Measurements from ENCODE around the gene CCS.
A peak's percentile ranks its signal among the peaks of the same experiment; 100 is the strongest.
"Not testable (repeated sequence)": the region's sequence is repeated elsewhere in the genome, so short reads cannot be mapped to it uniquely, and the experiment has no call there.

CCS gene

DNA sequence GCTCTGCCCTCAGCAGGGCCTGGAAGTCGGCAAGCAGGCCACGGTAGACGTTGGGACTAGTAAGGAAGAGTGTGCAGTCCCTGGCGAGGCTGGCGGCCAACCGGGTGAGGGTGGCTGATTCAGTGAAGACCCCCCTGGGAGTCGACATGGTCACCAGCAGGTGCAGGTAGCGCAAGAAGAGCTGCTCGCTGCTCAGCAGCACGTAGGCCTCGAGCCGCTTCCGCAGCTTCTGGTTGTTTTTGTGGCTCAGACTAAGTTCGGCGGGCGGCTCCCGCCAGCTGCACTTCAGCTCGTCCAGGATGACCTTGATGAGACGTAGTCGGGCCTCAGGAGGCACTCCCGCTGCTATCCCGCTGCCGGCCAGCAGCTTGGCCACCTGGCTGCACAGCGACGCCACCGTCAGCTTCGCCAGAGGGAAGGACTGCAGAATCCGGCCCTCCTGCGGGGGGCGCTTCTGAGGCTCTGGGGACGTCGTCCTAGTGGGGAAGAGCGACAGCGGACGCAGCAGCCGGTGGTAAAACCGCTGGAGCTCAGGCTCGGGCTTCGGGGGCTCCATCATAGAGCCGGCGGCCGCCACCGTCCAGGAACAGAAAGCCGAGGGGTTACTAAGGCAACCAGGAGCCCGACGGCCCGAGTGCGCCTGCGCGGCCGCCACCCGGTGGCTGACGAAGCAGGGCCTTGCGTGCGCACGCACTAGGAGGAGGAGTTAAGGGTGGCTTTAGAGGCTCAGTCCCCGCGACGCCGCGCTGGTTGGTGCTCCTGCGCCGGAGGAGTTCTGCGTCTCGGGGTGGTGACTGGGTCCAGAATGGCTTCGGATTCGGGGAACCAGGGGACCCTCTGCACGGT, at the start of gene CCS, which contains the start of gene CCDC87:
Gene CCS (plus strand): TSS at position 729 of the 846 bp plus-strand sequence. CDS start 77 bp downstream, at position 806.
Gene CCDC87 (minus strand): TSS at position 607 of the 846 bp plus-strand sequence. CDS start 48 bp downstream, at position 559.
- peak; percentile 91 to 93 for DNase-seq

DNA sequence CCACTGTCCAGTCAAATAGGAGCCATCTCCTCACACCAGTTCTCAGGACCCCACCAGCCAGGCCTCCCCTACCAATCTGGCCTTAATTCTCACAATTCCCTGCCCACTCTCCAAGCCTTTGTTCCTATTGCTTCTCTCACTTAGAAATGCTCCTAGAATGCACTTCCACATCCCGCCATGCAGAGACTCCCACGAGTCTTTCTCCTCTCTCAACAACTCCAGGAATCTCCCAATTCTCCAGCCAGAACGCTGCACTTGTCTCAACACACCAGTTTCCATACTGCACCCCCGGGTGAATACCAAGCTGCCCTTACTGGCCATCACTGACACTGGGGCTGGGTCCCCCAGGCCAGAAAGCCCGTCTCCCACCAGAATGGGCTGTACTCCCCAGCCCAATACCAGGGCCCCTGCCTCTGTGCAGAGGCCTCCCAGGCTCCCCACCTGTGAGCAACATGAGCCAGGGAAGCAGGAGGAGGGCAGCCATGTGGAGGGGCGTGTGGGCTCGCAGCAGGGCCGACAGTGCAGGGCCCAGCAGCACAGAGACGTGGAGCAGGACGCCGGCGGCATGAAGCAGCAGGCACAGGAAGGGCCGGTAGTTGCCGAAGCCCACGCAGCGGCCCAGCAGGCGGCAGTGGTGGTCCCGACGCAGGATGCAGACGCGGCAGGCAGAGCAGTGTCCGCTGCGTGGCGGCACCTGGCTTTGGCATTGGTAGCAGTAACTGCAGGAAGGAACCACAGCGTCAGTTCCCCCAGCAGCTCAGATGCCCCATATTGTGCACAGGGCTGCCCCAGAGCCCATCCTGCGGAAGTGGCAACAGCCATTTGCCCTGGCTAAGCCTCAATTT, 49.5 kb upstream of the CCS start:
- peak in 1 of 2 donors; percentile 12 for DNase-seq

- DNase-seq: not testable (repeated sequence)
These were observed 48.0 kb upstream of the CCS start for GRCh38 chr11:66544952-66545351.

DNA sequence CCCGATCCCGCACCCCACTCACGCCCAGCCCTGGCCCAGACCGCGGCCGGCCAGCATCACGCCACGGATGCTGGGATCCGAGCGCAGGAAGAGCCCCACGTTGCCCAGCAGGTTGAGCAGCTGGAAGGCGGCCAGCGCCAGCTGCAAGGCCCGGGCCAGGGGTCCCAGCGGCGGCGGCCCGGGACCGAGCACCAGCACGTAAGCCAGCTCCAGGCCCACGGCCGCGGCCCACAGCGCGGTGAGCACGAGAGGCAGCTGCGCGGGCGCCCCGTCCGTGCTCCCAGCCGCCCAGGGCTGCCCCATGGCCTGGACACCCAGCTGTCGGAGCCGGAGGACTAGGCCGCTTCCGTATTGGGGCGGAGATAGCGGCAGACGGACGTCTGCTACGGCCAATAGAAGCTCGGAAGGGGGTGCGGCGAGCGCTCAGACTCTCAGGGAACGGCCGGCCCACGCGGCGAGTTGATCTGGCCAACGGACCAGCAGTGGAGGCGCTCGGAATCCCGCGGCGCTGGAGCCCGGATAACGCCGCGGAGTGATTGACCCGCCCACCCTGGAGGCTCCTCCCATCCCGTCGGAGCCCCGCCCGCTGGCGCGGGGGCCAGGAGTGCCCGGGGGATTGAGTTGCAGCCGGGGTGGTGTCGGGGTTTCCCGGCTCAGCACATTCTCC, 47.2 kb upstream of the CCS start, which contains the start of gene ZDHHC24:
Gene ZDHHC24 (minus strand): TSS at position 348 of the 667 bp plus-strand sequence. CDS start 45 bp downstream, at position 303.
- DNase-seq: peak; percentile 96

- DNase-seq: no peak
These were observed 46.5 kb upstream of the CCS start, which contains the start of gene ACTN3 for GRCh38 chr11:66546368-66546965. Gene ACTN3, plus strand, starts transcription at chr11:66546903. Its CDS starts 35 bp downstream, at chr11:66546938.

- DNase-seq: no peak
These were observed 45.9 kb upstream of the CCS start for GRCh38 chr11:66546966-66547661.

DNA sequence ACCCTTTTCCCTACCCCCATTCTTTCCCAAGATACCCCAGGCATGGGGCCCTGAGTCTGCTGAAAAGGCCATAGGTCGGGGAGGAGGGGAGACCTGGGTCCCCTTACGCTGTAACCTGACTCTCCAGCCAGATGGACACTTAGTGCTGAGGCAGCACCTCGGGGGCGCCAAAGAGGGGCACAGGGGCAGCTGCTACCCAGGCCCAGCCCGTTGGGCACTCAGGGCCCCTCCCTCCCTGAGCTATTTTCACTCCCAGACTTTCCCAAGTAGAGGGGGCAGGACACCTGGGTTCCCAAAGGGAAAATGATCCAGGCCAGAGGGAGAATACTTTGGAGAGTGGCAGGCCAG, 45.3 kb upstream of the CCS start:
- DNase-seq: no peak

DNA sequence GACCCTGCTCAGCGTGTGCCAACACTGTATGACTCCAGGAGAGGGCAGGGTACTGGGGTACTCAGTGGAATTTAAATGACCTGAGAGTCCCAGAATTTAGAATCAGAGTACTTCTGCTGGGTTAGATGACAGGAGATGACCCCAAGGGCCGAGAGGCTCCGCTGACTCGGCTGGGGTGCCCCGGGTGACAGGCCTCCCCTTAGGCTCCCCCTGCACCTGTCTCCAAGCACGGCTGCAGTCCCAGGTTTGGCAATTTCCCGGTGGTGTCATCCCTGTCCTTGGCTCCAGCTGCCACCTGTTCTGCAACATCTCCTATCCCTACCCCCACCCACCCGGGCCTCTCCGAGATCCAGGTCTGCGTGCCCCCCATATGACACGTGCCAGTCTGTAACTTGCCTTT, 44.9 kb upstream of the CCS start:
- no peak for DNase-seq

DNA sequence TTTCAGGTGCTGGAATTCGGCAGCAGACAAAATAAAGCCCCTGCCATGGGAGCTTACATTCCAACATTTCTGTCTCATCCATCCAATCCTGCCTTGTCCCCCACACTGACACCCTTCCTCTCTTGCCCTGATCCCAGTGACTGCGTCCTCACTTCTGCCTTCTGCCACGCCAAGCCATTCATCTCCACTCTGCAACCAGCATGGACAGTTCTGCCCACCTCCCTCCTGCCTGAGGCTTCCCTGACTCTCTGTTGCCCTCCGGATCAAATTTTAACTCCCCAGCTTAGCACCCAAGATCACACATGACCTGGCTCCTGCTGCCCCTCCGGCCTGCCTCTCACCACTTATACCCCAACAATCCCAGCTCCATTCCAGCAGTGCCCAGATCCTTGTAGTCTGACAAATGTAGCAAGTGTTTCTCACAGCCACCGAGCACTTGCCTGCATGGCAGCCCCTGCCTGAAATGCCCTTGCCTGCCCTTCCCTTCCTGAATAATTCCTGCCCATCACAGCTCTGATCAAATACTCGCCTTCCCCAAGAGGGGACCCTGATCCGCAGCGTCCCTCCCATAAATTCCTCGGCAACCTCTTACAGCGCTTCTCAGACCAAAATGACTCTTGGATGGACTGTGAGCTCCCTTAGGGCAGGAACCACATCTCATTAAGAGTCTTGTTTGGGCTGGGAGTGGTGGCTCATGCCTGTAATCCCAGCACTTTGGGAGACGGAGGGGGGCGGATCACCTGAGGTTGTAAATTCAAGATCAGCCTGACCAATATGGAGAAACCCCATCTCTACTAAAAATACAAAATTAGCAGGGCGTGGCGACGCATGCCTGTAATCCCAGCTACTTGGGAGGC, 44.0 kb upstream of the CCS start:
- DNase-seq: no peak

DNA sequence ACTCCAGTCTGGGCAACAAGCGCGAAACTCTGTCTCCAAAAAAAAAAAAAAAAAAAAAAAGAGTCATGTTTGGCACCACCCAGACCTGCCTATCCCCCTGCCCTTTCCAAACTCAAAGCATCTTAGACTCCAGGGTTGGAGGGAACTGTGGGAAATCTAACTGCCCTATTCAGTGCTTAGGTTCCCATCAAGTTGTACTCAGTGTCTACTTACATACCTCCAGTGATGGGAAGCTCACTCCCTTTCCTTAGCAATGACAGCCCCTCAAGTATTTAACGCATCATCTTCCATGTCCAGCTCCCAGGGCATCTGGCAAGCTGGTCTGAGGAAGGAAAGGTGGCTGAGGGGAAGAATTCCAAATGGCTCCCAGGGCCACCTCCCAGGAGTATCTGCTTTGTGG, 43.3 kb upstream of the CCS start:
- no peak for DNase-seq

- DNase-seq: no peak
These were observed 42.1 kb upstream of the CCS start for GRCh38 chr11:66550887-66551286.

DNA sequence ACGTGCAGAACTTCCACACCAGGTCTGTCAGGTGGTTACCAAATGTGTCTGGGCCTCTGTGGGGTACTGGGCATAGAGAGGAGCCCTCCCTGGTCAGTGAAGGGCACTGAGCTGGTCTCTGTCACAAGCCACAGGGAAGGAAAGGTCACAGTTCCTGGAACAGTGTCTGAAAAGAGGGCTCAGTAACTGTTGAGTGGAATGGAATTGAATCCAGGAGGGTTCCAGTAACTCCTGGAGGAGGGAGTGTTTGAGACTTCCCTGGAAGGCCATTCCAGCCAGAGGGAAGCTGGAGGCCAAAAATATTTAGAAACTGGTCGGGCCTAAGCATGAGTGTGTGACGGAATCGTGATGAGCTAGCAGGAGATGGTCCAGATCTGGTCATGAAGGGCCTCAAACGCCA, 38.4 kb upstream of the CCS start:
- no peak for DNase-seq

DNA sequence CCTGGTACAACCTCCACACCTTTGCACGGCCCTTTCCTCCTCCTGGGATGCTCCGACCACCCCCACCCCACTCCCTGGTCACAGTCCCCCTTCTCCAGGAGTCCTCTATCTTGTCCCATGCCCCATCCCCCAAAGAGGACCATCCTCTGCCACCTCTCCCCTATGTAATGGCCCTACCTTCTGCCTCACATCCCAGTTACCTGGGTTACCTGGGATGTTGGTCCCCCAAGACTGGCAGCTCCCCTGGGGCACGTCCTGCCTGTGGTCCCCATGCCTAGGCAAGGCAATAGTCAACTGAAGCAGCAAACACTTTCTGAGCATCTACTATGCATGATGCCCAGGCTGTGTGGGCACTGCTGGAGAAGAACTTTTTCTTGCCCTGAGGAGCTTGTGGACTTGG, 37.6 kb upstream of the CCS start:
- DNase-seq: no peak

DNA sequence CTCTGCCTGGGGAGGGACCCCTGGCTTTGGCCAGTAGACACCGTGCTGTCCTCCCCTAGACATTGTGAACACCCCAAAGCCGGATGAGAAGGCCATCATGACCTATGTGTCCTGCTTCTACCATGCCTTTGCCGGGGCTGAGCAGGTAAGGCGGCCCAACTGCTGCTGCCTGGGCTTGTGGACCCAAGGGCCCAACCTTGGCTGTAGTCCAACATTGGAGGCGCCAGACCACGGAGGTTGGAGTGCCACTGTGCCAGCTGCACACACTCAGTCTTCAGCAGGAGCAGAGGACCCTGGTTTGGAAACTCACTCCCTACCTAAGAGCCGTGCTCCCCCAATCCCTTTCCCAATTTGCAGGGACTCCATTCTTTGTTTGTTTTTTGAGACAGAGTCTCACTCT, 36.9 kb upstream of the CCS start:
- DNase-seq: no peak

- no peak for DNase-seq
These were observed 35.2 kb upstream of the CCS start for GRCh38 chr11:66557733-66558326.

- DNase-seq: no peak
These were observed 33.7 kb upstream of the CCS start for GRCh38 chr11:66559142-66559865.

DNA sequence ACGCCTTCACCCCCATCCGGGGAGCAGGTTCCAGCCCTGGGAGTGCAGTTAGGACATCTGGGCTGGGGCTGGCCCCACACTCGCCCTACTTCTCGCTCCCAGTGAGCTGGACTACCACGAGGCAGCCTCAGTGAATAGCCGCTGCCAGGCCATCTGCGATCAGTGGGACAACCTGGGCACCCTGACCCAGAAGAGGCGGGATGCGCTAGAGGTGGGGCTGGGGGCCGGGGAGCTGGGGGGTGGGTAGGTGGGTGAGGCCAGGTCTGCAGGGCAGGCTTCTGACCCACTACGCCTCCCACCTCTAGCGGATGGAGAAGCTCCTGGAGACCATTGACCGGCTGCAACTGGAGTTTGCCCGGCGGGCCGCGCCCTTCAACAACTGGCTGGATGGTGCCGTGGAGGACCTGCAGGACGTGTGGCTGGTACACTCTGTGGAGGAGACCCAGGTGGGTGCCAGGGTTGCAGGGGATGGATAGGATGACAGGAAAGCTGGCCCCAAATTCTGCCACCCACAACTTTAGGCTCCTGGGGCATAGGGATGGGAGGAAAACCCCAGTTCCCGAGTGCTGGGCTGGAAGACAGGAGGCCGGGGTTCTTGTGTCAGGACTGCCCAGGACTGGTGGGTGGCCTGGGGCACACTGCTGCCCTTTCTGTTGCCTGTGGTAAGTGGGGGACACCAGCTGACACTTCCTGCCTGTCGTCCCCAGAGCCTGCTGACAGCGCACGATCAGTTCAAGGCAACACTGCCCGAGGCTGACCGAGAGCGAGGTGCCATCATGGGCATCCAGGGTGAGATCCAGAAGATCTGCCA, 32.9 kb upstream of the CCS start:
- no peak for DNase-seq

DNA sequence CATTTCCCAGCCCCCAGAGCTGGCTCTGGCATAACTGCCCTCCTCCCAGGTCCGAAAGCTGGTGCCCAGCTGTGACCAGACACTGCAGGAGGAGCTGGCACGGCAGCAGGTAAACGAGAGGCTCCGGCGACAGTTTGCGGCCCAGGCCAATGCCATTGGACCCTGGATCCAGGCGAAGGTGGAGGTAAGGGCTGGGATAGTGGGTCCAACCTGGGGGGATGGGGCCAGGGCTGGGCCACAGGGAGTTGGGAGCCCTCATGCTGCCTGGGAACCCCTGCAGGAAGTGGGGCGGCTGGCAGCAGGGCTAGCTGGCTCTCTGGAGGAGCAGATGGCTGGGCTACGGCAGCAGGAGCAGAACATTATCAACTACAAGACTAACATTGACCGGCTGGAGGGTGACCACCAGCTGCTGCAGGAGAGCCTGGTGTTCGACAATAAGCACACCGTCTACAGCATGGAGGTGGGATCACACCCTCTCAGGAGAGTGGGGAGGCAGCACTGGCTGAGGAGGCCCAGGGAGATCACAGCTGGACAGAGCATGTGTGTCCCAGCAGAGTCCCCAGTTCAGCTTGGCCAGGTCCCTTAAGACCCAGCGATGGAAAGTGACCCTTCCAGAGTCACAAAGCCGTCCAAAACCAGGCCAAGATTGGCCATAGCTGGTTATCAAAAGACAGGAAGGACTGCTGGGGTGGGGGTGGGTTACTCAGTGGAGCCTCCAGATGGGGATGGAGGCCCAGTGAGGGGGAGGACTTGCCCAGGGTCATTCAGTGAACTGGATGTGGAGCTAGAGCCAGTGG, 31.6 kb upstream of the CCS start:
- no peak for DNase-seq

Data from hippocampal formation (tissue), 2 donors.